Right renal cortex interstitium (tissue), 3 donors: ENCODE measurements around the gene AMN1. TPM values are rescaled to one million over a fixed set of nuclear protein-coding genes. Genes with fewer than 3 reads are reported as not detected.
A peak's percentile ranks its signal among the peaks of the same experiment; 100 is the strongest.
"Not testable (repeated sequence)": the region's sequence is repeated elsewhere in the genome, so short reads cannot be mapped to it uniquely, and the experiment has no call there.

Source experiments
- DNase-seq, 3 donors: peaks; one replicate each; pipeline ENCODE4 v3.0.0-alpha.2; 2013; ENCODE audit warnings: low read depth in 3 of 3, low spot score in 2 of 3
- polyA plus RNA-seq, 3 donors: library from polyadenylated mRNA; unstranded; fragments of 120-200 nt; gene quantifications; one replicate each; pipeline ENCODE4 v1.2.1, GENCODE V29; 2013; ENCODE audit not compliant: insufficient read length in 3 of 3

The AMN1 gene
- polyA plus RNA-seq, 3 donors: 24.0 to 24.8 (median 24.7) TPM

DNA sequence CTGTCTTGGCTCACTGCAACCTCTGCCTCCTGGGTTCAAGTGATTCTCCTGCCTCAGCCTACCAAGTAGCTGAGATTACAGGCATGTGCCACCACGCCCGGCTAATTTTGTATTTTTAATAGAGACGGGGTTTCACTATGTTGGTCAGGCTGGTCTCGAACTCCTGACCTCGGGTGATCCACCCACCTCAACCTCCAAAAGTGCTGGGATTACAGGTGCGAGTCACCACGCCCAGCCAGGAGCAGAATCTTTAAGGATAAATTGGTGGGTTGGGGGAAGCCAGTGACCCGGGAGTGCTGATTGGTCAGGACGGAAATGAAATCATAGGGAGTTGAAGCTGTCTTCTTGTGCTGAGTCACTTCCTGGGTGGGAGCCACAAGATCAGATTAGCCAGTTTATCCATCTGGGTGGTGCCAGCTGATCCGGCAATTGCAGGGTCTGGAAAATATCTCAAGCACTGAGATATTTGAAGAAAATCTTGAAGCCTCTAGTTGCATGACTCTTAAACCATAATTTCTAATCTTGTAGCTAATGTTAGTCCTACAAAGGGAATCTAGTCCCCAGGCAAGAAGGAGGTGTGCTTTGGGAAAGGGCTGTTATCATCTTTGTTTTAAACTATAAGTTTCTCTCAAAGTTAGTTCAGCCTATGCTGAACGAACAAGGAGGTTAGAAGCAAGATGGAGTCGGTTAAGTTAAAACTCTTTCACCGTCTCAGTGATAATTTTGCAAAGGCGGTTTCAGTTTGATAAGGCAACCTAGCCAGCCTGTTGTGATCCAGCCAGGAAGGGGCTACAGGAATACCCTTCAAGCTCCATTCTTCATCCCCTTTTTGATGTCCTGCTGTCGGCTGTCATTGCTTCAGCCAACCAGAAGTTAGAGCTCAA, 5.0 kb upstream of the AMN1 start:
- not testable (repeated sequence) for DNase-seq

DNA sequence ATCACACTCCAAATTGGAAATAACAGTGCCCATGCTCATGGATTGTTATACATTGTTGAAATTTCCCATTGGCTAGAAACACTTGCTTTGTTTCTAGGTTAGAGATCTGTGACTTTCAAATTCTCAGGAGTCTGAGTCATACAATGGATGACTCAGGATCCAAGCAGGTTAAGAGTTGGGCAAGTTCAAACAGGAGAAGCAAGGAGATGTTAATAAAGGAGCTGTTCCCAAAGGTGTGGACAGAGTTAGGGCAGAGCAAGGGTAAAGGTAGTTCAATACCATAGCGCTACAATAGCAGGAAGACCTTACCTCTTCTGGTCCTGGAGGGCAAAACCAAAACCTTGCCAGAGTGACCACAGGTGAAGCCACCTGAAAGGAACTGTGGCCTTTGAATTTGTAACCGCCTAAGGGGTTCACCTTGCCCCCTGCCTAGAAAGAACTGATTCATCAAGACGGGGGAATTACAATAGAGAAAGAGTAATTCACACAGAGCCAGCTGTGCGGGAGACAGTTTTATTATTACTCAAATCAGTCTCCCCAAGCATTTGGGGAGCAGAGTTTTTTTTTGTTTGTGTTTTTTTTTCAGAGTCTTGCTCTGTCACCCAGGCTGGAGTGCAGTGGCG, 4.2 kb upstream of the AMN1 start:
- DNase-seq: no peak

DNA sequence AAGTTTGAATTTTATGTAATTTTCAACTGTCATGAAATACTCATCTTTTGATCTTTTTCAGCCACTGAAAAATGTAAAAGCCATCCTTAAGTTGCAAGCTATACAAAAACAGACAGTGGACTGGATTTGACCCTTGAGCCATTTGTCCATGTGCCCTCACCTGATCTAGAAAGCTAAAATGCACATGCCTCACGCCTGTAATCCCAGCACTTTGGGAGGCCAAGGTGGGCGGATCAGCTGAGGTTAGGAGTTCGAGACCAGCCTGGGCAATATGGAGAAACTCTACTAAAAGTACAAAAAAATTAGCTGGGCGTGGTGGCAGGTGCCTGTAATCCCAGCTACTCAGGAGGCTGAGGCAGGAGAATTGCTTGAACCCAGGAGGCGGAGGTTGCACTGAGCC, 2.4 kb upstream of the AMN1 start:
- not testable (repeated sequence) for DNase-seq

DNA sequence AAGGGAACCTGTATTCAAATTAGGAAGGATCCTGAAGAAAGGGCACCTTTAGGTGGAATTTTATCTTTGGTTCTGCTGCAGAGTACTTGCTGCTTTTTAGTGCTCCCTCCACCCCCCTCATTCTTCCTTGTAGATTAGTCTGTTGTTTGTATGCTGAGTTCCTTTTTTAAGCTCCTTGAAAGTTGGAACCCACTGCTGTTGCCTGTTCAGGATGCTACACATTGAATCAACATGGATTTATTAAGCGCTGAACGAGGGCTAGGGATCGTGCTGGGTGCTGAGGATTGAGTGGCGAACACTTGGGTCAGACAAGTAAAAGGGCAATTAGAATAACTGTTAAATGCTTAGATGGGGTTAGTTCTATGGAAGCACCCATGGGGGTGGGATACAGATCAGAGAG, 884 bp upstream of the AMN1 start:
- DNase-seq: no peak

DNA sequence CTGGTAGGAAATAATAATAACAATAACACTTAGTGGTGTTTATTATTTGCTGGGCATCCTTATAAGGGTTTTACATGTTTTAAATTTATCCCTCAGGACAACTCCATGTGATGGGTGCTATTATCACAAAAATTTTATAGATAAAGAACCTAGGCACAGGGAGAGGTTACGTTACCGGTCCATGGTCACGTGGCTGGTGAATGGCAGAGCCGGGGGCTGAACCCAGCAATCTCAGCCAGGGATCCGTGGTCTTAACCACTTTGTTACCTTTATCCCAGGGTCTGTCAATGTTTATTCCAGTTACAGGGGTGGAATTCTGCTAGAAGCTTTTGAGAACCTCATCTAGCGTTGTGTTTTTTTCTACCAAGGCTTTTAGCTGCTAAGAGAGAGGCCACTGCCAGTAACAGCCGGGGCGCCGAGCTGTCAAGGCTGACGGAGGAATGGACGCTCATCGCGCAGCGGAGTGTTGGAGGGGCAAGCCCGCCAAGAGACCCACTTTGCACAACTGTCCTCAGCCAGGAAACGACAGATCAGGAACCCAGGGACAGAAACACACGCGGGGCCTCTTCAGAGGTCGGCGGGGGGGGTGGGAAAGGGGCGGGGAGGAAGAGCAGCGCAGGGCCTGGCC, 418 bp downstream of the AMN1 start:
- DNase-seq: peak; percentile 23 to 55 (median 47)

DNA sequence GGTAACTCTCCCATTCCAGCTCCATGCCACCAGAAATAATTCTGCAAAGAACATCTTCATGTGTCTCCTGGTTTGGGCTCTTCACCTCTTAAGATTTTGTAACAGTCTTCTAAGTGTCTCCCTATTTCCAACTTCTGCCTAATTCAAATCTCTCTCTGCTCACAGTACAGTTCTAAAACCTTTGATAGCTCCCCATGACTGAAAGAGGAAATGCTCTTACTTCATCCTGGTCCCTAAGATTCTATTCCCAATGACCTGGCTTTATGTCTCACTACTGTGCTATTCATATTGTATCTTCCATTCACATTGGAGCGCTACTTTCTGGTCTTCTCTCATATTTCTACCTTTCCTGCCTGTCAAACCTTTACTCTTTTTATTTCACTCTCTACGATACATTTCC, 1.6 kb downstream of the AMN1 start:
- DNase-seq: no peak

DNA sequence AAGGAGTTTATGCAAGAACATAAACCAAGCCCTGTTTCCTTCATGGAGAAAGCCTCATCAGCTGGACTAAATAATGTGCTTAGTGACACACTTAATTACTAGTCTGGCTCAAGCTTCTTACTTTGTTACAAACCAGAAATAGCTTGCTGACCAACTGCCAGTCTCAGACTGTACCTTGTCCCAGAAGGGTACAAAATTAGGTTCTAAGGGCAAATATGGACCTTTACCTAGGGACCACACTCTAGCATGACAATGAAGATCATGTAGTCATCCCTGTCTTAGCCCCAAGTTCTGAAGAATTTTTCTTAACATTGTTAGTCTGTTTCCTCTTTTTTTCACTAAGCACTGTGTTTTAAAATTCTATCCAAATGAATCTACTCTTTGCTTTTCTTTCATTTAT, 2.2 kb downstream of the AMN1 start:
- no peak for DNase-seq

DNA sequence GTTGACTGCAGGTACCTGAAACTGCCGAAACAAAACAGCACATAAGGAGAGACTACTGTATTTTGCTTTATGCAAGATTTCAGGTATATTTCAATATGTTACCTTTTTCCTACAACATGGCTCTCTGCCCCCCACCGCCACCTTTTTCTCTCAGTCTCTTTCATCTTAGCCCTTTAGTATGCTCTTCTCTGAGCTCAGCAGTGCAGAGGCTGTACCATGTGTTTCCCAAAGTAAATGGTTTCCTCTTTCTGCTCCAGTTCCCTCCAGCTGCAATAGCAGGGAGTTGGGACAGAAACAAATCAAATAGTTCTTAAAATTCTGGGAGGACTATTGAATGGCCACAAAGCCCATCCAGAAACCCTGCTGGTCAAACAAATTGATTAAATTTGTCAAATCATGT, 4.3 kb downstream of the AMN1 start:
- no peak for DNase-seq

DNA sequence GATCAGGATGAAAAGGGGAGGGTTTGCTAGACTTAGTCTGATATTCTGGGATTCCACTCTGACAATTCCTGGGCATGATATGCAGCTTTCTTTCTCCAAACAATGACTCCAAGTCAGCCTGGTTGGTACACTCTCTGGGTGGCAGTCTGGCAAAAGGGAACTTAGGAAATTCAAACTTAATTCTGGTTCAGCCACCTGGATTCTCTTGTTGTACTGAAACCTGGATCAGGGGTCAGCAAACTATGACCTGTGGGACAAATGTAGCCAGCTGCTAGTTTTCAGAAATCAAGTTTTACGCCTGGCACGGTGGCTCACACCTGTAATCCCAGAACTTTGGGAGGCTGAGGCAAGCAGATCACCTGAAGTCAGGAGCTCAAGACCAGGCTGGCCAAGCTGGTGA, 6.2 kb downstream of the AMN1 start:
- DNase-seq: no peak

DNA sequence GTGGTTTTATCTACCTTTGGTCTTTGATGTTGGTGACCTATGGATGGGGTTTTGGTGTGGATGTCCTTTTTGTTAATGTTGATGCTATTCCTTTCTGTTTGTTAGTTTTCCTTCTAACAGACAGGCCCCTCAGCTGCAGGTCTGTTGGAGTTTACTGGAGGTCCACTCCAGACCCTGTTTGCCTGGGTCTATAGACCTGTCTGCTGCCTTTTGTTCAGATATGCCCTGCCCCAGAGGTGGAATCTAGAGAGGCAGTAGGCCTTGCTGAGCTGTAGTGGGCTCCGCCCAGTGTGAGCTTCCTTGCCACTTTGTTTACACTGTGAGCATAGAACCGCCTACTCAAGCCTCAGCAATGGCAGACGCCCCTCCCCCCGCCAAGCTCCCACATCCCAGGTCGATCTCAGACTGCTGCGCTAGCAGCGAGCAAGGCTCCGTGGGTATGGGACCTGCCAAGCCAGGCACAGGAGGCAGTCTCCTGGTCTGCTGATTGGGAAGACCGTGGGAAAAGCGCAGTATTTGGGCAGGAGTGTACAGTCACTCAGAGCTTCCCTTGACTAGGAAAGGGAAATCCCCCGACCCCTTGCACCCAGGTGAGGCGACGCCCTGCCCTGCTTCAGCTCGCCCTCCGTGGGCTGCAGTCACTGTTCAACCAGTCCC, 10.2 kb downstream of the AMN1 start:
- not testable (repeated sequence) for DNase-seq

DNA sequence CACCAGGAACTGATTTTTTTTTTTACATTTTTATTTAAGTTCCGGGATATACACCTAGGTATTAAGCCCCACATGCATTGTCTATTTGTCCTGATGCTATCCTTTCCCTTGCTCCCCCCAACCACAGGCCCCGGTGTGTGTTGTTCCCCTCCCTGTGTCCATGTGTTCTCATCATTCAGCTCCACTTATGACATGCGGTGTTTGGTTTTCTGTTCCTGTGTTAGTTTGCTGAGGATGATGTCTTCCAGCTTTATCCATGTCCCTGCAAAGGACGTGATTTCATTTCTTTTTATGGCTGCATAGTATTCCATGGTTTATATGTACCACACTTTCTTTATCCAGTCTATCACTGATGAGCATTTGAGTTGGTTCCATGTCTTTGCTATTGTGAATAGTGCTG, 11.8 kb downstream of the AMN1 start:
- not testable (repeated sequence) for DNase-seq

DNA sequence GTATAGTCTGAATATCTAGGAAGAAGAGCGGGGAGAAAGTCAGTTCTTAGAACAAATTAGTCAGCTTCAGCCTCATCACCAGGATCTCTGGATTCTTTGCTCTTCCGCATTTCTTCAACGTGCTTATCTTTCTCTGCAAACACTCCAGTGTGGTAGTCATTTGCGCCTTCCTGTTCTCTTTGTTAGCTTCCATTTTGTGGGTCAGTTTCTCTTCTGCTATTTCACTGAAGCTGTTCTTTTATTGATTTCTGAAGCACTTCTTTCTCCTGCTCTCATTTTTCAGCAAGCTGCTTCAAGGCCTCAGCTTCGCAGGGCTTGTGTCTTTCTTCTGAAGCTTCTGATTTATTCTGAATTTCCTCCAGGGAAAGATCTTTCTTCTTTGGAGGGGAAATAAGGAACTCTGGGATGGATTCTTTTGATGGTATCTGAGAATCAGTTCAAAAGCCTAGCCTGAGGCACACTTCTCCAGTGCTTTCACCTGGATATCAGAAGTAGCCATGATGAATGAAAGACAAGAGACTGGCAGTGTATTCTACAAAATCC, 13.5 kb downstream of the AMN1 start:
- DNase-seq: no peak

DNA sequence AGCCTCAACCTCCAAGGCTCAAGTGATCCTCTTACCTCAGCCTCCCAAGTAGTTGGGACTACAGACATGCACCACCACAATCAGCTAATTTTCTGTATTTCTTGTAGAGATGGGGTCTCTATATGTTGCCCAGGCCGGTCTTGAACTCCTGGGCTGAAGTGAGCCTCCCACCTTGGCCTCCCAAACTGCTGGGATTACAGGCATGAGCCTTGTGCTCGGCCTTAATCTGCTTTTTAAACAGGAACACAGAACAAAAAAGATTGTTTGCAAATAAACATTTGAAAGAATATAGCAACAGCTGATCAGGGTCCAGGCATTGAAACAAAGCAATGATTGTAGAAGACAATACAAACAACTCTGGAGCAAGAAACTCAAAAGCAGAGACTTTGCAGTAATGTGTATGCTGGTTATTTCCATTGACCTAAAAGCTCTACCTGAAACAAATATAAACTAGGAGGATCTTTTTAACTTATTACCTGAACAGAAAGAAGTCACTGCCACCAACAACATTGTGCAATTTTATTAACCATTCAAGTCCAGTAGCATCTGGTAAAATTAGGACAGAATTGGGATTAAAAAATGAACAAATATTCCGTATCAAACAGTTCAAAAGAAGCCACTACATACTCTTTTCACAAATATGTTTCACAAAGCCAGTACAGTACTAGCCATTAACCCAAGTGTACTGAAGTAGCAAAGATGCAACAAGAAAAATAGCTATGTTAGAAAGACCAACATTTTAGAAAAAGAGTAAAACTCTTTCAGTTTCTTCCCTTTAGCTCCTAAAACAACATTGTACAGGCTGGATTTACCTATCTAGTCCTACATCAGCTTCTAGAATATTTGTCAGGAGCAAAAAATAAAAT, 14.2 kb downstream of the AMN1 start:
- DNase-seq: no peak

DNA sequence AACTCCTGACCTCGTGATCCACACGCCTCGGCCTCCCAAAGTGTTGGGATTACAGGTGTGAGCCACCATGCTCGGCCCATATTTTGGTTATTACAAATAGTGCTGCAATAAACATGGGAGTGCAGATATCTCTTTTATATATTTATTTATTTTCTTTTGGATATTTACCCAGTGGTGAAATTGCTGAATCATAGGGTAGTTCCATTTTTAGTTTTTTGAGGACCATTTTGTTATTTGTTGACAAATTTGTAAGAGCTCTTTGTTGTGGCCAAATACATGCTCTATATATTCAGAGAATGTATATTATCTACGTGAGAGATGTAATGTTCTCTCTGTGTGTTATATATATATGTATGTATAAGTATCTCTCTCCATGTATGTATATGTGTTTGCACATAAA, 15.9 kb downstream of the AMN1 start:
- no peak for DNase-seq

DNA sequence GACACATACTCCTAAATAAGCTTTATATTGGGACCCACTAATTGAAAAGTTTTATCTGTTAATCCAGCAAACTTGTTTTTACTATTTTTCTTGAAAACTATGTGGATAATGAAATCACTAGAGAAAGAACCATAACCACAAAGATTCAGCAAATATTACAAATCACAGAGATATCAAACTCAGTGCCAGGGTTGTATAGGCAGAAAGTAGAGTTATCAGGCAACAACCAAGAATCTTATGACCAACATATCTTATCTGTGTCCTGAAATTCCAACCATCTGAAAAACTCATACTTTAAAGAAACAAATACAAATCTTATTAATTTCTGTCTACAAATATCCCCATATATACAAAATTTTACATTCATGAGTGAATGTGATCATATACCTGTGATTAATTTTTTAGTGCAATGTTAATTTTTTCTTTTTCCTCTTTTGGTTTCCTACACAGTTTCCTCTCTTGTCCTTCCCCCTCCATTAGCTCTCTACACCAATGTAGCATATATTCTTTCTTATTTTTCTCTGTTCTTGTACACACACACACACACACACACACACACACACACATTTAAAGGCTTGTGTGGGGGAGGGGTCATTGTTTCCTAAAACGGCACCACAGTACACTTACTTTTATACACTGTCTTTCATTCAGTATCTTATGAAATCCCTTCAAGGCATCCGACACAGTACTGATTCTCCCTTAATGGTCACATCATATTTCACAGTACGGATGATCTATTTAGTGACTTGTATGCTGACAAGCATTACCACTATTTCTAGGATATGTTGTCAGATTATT, 18.6 kb downstream of the AMN1 start:
- DNase-seq: no peak

DNA sequence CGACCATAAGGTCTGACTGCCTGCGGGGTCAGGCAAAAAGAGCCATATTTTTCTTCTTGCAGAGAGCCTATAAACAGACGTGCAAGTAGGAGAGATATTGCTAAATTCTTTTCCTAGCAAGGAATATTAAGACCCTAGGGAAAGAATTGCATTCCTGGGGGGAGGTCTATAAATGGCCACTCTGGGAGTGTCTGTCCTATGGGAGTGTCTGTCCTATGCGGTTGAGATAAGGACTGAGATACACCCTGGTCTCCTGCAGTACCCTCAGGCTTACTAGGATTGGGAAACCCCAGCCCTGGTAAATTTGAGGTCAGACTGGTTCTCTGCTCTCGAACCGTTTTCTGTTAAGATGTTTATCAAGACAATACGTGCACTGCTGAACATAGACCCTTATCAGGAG, 20.7 kb downstream of the AMN1 start:
- DNase-seq: not testable (repeated sequence)

DNA sequence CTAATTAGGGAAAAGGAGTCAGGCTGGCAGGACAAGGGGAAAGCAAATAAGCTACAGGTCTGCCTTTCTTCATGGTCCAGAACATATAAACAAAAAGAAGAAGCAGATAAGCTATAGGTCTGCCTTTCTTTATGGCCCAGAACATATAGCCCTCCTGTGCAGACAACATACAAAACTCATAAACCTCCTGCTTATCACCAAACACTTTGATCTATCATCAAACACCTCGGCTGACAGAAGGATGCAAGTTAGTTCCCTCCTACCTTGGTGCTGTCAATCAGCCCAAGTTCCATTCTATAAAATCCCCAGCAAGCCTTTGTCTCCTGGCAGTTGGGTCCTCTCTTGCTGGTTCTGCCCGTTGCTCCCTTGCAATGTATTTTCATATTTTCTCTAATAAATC, 23.2 kb downstream of the AMN1 start:
- DNase-seq: no peak

DNA sequence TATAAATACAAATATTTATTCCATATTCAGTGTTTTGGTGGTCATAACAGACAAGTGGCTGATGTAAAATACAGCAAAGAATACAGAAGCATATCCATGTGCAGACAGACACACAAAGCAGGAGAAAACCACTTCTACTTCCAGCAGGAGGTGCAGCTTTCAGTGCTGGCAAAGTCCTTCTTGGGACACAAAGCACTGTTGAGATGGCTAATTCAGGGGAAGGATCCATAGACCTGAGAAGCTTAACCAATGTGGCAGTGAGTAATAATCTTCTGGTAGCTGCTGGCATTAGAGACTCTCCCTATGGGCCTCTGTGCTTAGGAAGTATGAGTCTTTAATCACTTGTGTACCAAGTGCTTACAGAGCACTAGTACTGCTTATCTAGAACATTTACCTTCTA, 26.8 kb downstream of the AMN1 start:
- no peak for DNase-seq

DNA sequence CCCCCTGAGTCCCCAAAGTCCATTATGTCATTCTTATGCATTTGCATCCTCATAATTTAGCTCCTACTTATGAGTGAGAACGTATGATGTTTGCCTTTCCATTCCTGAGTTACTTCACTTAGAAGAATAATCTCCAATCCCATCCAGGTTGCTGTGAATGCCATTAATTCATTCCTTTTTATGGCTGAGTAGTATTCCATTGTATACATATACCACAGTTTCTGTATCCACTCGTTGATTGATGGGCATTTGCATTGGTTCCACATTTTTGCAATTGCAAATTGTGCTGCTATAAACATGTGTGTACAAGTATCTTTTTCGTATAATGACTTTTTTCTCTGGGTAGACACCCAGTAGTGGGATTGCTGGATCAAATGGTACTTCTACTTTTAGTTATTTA, 38.9 kb downstream of the AMN1 start:
- not testable (repeated sequence) for DNase-seq
